AG04449 (cell line): Measurements from ENCODE around the gene R3HDM4.

Experiments used
- CTCF ChIA-PET: fragments of 350-600 bp; formaldehyde crosslinking; extraction: SDS; loops from one replicate; lab custom pipeline; 2021; ENCODE audit warnings: antibody characterized with exemption; lab: Yijun Ruan, JAX
- POLR2A ChIA-PET: fragments of 400-600, 350-600 bp; formaldehyde crosslinking; extraction: SDS; loops from one replicate; lab custom pipeline; 2020; ENCODE audit warnings: antibody characterized with exemption, inconsistent platforms; lab: Yijun Ruan, JAX
- DNase-seq: peaks from one replicate; pipeline ENCODE4 v3.0.0-alpha.2; 2010; ENCODE audit warnings: low read depth, low spot score
- H3K4me3 ChIP-seq: 2 replicates; pipeline ENCODE4 v1.5.1; 2011; ENCODE audit warnings: low read depth, mild to moderate bottlenecking, control low read depth, low read length
- CTCF ChIP-seq: IDR thresholded peaks from one replicate; pipeline ENCODE4 v1.5.1; 2011; ENCODE audit warnings: mild to moderate bottlenecking, moderate library complexity, low read length, control low read depth, inconsistent platforms; ENCODE audit not compliant: insufficient read depth; ENCODE audit errors: missing control alignments

Gene R3HDM4

GRCh38 chr19:932648-933552, 19.9 kb upstream of the R3HDM4 start:
- peak overlapping the region; percentile 32 for H3K4me3 ChIP-seq
- POLR2A ChIA-PET: interaction anchor here (0.7 to 1.3 kb wide), 2 partner anchors 24 kb away, joined by 4 to 7 read pairs; no protein-coding TSS in a partner anchor
- CTCF ChIA-PET: interaction anchor here (0.7 to 2.7 kb wide), 7 partner anchors 10 to 66 kb away, joined by 3 to 12 read pairs (median 4); partner anchors contain the start of gene WDR18
- no peak for TF ChIP-seq CTCF
- DNase-seq: peak; percentile 26

DNA sequence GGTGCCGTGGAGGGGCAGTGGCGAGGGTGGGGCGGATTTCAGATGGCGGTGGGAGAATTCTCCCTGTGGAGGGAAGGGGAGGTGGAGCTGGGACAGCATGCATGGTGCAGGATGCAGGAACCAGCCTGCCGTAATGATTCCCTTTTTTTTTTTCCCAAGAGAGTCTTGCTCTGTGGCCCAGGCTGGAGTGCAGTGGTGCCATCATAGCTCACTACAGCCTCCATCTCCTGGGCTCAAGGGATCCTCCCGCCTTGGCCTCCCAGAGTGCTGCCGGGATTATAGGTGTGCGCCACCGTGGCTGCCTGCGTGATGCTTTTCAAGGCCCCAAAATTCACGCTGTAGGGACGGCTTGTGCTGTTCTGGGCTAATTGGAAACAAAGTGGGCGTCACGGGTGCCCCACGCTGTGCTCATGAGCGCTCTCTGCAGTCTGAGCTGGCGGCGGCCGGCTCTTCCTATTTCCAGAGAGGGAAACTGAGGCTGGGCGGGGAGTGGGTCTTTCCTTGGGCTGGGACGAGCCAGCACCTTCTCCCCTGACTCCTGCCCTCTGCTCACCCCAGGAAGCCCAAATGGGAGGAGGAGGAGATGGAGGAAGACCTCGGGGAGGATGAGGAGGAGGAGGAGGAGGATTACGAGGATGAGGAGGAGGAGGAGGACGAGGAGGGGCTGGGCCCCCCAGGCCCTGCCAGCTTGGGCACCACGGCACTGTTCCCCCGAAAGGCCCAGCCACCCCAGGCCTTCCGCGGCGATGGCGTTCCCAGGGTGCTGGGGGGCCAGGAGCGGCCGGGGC, 19.0 kb upstream of the R3HDM4 start:
- POLR2A ChIA-PET: interaction anchor here (0.7 kb wide), 1 partner anchor 25 kb away, joined by 4 read pairs; no protein-coding TSS in a partner anchor

DNA sequence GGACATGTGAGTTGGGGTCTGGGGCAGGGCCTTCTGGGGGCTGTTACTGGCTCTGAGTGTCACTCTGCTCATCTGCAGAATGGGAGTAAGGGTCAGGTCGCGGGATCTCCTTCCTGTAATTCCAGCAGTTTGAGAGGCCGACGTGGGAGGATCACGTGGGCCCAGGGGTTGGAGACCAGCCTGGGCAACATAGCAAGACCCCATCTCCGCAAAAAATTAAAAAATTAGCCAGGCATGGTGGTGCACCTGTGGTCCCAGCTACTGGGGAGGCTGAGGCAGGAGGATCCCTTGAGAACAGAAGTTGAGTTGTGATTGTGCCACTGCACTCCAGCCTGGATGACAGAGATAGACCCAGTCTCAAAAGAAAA, 16.9 kb upstream of the R3HDM4 start:
- POLR2A ChIA-PET: no interaction called here
- no peak for TF ChIP-seq CTCF
- no peak for DNase-seq
- no peak overlapping the region for H3K4me3 ChIP-seq
- CTCF ChIA-PET: interaction anchor here (0.7 kb wide), 1 partner anchor 309 kb away, joined by 3 read pairs; no protein-coding TSS in a partner anchor

More for the DNA sequence above, 19.0 kb upstream of the R3HDM4 start:
- H3K4me3 ChIP-seq: no peak overlapping the region
- CTCF ChIA-PET: interaction anchor here (0.7 to 2.7 kb wide), 4 partner anchors 9 to 50 kb away, joined by 3 to 12 read pairs (median 6); no protein-coding TSS in a partner anchor
- no peak for TF ChIP-seq CTCF
- DNase-seq: no peak

DNA sequence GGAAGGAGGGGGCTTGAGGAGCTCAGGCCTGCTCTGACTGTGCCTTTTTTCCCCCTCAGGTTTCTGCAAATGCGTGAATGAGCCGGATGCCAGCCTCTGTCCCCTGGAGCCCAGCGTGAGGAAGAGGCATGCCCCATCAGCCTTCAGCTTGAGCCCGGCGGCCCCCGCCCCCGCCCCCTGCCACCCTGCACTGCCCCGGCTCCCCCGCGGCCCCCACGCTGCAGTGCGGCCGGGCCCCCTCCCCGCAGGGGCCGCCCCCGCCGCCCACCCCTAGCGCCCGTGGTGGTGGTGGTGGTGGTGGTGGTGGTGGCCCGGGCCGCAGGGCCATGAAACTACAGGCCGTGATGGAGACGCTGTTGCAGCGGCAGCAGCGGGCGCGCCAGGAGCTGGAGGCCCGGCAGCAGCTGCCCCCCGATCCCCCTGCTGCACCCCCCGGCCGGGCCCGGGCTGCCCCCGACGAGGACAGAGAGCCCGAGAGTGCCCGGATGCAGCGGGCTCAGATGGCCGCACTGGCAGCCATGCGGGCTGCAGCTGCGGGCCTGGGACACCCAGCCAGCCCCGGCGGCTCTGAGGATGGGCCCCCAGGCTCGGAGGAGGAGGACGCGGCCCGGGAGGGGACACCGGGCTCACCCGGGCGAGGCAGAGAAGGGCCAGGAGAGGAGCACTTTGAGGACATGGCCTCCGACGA, 16.3 kb upstream of the R3HDM4 start:
- CTCF ChIA-PET: no interaction called here
- H3K4me3 ChIP-seq: no peak overlapping the region
- no peak for DNase-seq
- TF ChIP-seq CTCF: no peak
- POLR2A ChIA-PET: no interaction called here

- no peak overlapping the region; the same call in 1 of the 2 replicates for H3K4me3 ChIP-seq
- POLR2A ChIA-PET: no interaction called here
- DNase-seq: no peak
- TF ChIP-seq CTCF: no peak
- CTCF ChIA-PET: interaction anchor here (1.5 kb wide), 2 partner anchors 42 to 55 kb away, joined by 4 to 11 read pairs; partner anchors contain the start of gene WDR18
These were observed 15.6 kb upstream of the R3HDM4 start for GRCh38 chr19:928471-929202.
